Measurements from ENCODE around the gene FSD1. TPM values are rescaled to one million over a fixed set of nuclear protein-coding genes. Genes with fewer than 3 reads are reported as not detected.

FSD1 gene
- total and polyA plus RNA-seq, 10 donors = 0.80 to 6.6 (median 2.2) TPM

- WGBS, 5 donors = 78 to 84% (median 81%) methylated on average over 8 of the region's 8 CpGs
- no peaks in the 10 kb centered on the region for H3K36me3 ChIP-seq
- H3K4me3 ChIP-seq = no peak overlapping the region
- intact Hi-C loops (cut with DNase I; ENCODE audit: low total_unique reads) = no loop called here
- no peak overlapping the region for H3K27ac ChIP-seq
- TF ChIP-seq POLR2A (IDR thresholded peaks at IDR 0.05) (no peak), CTCF (IDR thresholded peaks at IDR 0.05 in 8 of 11, conservative IDR thresholded peaks at IDR 0.05 in 3 of 11) (no peak), POLR2AphosphoS5 (IDR thresholded peaks at IDR 0.05) (no peak)
- H3K9me3 ChIP-seq = no peaks in the 10 kb centered on the region
- peaks cover 0 to 77% (median 5%) of the 10 kb centered on the region in 7 donors for H3K27me3 ChIP-seq (replicated peaks in 1 of 7)
- no peak for DNase-seq
- H3K4me1 ChIP-seq = no peaks in the 10 kb centered on the region
These were observed 13.1 kb upstream of the FSD1 start for GRCh38 chr19:4291184-4291732.

DNA sequence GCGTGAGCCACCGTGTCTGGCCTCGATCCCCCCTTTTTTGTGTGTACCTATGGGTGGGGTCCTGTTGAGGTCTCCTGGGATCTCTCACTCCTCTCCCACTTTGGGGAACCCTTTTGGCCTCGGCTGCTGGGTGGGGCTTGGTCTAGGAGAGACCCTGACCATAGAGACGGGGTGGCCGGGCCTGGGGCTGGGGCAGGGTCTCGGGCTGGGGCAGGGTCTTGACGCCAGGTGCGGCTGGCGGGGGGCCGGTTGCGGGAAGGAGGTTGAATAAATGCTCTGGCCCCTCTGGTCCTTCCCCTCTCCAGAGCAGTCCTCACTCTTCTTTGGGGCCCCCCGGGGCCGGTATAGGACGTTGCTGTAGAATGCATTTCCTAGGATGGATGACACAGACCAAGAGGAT is 11.9 kb upstream of the FSD1 start:
- Histone ChIP-seq H3K4me1 (no peaks in the 10 kb centered on the region), H3K36me3 (no peaks in the 10 kb centered on the region), H3K27ac (no peak overlapping the region), H3K9me3 (no peaks in the 10 kb centered on the region), H3K4me3 (no peak overlapping the region), H3K27me3 (replicated peaks in 1 of 7) (peaks cover 0 to 70% (median 5%) of the 10 kb centered on the region in 7 donors)
- no peak for DNase-seq
- 81 to 89% (median 87%) methylated on average over 15 of the region's 15 CpGs for WGBS, 5 donors
- TF ChIP-seq CTCF (IDR thresholded peaks at IDR 0.05 in 8 of 11, conservative IDR thresholded peaks at IDR 0.05 in 3 of 11) = no peak
- TF ChIP-seq POLR2A (IDR thresholded peaks at IDR 0.05) = no peak
- no peak for TF ChIP-seq POLR2AphosphoS5 (IDR thresholded peaks at IDR 0.05)
- intact Hi-C loops (cut with DNase I; ENCODE audit: low total_unique reads) = no loop called here

GRCh38 chr19:4294389-4294788 is 10.0 kb upstream of the FSD1 start:
- TF ChIP-seq POLR2A (IDR thresholded peaks at IDR 0.05) = no peak
- no peak for TF ChIP-seq POLR2AphosphoS5 (IDR thresholded peaks at IDR 0.05)
- TF ChIP-seq CTCF (IDR thresholded peaks at IDR 0.05 in 8 of 11, conservative IDR thresholded peaks at IDR 0.05 in 3 of 11) = no peak
- Histone ChIP-seq H3K9me3 (no peaks in the 10 kb centered on the region), H3K4me3 (no peak overlapping the region), H3K36me3 (no peaks in the 10 kb centered on the region), H3K4me1 (no peaks in the 10 kb centered on the region), H3K27me3 (replicated peaks in 1 of 7) (peaks cover 0 to 57% (median 5%) of the 10 kb centered on the region in 7 donors), H3K27ac (no peak overlapping the region)
- 56 to 91% (median 72%) methylated on average over 10 of the region's 10 CpGs for WGBS, 5 donors
- intact Hi-C loops (cut with DNase I; ENCODE audit: low total_unique reads) = no loop called here
- DNase-seq = no peak

- H3K27me3 ChIP-seq (replicated peaks in 1 of 7) = peaks cover 0 to 45% (median 0%) of the 10 kb centered on the region in 7 donors
- intact Hi-C loops (cut with DNase I; ENCODE audit: low total_unique reads) = no loop called here
- H3K36me3 ChIP-seq = no peaks in the 10 kb centered on the region
- 48 to 66% (median 56%) methylated on average over 14 of the region's 14 CpGs for WGBS, 5 donors
- no peak overlapping the region for H3K27ac ChIP-seq
- DNase-seq = no peak
- no peaks in the 10 kb centered on the region for H3K4me1 ChIP-seq
- H3K4me3 ChIP-seq = no peak overlapping the region
- H3K9me3 ChIP-seq = no peaks in the 10 kb centered on the region
- no peak for TF ChIP-seq POLR2AphosphoS5 (IDR thresholded peaks at IDR 0.05)
- no peak for TF ChIP-seq POLR2A (IDR thresholded peaks at IDR 0.05)
- no peak for TF ChIP-seq CTCF (IDR thresholded peaks at IDR 0.05 in 8 of 11, conservative IDR thresholded peaks at IDR 0.05 in 3 of 11)
These were observed 8.2 kb upstream of the FSD1 start for GRCh38 chr19:4295972-4296771.

All from spleen (tissue), 11 donors.